Pons (tissue), 1 donor: ENCODE data around the gene GOLGA6B.
"Not testable (repeated sequence)": the region's sequence is repeated elsewhere in the genome, so short reads cannot be mapped to it uniquely, and the experiment has no call there.

Experiments
- DNase-seq: peaks from one replicate; pipeline ENCODE4 v3.0.0-alpha.2; 2016; ENCODE audit warnings: low spot score

Gene GOLGA6B

DNA sequence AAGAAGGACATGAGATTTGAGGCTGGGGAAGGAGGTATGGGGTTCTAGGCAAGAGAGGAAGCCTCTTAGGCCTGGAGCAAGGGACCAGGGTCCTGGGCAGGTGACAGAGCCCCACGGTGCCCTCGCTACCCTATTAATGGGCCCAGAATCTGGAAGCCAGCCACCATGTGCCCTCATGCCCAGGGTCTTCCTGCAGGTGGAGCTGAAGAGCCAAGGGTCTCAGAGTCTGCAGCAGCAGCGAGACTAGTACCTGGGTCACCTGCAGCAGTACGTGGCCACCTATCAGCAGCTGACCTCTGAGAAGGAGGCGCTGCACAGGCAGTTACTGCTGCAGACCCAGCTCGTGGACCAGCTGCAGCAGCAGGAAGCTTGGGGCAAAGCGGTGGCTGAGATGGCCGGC is 9.4 kb downstream of the GOLGA6B start:
- DNase-seq, result not testable (repeated sequence)

GRCh38 chr15:72665706-72666105 is 11.2 kb downstream of the GOLGA6B start:
- DNase-seq, result not testable (repeated sequence)

- DNase-seq, result not testable (repeated sequence)
Measured at GRCh38 chr15:72669803-72670202, 15.3 kb downstream of the GOLGA6B start.

DNA sequence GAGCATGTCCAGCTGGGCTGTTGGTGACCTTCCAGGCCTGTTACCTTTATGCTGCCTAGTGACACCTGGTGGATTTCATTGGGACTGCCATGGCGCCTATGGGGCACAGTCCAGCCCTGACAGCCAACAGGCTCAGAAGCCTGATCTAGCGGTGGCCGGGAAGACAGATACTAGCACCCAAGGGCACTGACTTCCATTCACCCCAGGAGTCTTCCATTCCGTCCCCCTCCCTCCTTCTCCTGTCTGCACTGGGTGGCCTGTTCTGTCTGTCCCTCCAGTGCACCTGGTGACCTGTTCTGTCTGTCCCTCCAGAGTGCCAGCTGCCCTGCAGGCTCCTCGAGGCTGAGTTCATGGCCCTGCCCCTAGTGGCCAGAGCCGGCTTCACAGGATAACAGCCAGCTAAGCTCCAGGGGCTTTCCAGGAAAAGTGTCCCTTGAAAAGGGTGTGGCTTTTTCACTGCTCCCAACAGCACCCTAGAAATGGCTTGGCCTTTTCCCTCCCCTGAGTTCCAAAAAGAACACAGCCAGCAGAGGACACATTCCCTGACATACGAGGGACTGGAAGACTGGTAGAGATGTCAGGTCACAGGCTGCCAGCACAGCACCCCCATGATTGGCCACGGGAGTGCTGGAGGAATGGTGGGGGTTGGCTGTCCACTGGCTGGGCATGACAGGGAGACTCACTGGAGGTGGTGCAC is 16.3 kb downstream of the GOLGA6B start:
- peak; percentile 73 for DNase-seq

GRCh38 chr15:72671525-72671924 is 17.0 kb downstream of the GOLGA6B start:
- no peak for DNase-seq

DNA sequence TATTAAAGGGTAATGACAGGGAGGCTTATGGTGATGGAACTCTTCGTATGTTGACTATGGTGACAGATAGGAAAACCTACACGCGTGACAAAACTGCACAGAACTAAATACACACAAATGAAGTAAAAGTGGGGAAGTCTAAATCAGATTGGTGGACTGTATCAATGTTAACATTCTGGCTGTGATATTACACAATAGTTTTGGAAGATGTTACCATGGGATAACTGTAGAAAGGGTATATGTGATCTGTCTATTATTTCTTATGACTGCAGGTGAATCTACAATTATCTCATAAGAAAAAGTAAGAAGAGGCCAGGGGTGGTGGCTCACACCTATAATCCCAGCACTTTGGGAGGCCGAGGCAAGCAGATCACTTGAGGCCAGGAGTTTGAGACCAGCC is 22.3 kb downstream of the GOLGA6B start:
- DNase-seq, result no peak

DNA sequence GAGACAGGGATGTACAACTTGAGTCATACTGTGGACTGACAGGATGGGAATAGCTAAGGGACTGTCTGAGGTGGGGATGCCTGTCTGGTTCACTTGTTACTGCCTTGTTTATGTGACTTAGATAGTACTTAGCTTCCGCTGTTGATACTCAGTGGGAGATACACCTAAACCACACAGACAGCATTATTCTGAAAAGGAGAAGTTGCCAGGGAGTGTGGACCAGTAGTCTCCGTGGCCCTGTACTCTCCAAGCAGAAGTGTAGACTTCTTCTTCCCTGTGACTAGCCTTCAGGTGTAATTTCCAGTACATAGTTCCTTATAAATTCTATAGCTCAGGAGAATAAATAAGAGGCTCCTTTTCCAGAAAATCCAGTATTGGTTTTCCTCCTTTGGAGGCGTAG is 26.4 kb downstream of the GOLGA6B start:
- no peak for DNase-seq

GRCh38 chr15:72682772-72683171 is 28.3 kb downstream of the GOLGA6B start:
- no peak for DNase-seq

- no peak for DNase-seq
Measured at GRCh38 chr15:72685301-72685924, 30.9 kb downstream of the GOLGA6B start.

DNA sequence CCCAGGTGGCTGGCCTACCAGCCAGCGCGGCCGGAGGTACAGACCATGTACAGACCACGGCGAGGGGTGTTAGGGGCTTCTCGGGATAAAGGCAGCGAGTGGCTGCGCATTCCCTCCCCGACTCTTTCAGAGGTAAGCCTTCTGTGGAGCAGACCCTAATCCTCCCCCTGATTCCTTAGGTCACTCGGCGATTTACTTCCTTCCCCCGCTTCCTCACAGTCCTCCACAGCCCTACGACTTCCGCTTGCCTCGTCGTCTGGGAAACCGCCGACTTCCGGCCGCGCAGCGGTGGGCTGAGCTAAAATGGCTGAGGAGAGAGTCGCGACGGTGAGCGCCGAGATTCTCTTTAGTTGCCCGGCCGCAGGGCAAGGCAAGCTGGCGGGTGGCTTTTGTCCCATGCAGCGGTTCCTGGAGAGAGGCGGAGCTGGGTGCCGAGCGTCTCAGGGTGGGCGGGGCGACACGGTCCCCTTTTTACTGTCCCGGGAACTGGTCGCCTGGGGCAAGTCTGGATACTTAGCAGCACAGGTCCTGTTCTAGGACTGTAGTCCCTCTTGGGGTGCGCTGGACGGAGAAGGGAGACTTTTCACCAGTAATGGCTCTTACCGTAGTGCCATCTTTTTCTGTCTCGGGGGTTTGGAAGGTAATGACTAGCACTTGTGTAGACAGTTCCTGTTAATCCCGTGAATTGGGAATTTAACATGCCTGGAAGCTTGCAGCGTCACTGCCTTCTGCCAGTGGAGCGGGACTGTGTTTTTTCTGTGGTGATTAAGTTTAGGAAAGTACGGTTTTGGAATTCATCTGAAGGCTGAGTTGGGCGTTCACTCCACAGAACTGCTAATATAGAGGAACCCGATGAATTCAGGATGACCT is 31.7 kb downstream of the GOLGA6B start, which contains the start of the genes BBS4 and HIGD2B:
BBS4 (plus strand) TSS at position 283 of the 870 bp plus-strand sequence; CDS start at position 304, 21 bp downstream.
HIGD2B (minus strand) TSS at position 258 of the 870 bp plus-strand sequence. CDS start 9,808 bp downstream, outside the sequence.
- peak; percentile 82 for DNase-seq

- DNase-seq, result no peak
Measured at GRCh38 chr15:72688697-72689096, 34.2 kb downstream of the GOLGA6B start.

DNA sequence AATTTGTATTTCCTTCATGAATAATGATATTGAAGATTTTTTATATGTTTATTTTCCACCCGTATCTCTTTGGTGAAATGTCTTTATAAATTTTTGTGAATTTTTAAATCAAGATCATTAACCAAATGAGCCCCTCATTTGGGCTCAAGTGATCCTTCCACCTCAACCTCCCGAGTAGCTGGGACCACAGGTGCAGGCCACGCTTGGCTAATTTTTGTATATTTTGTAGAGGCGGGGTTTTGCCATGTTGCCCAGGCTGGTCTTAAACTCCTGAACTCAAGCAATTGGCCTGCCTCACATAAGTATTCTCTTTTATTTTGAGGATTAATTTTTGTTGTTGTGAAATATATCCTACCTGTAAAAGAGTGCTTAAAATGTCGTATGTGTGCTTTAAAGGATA is 36.4 kb downstream of the GOLGA6B start:
- no peak for DNase-seq

DNA sequence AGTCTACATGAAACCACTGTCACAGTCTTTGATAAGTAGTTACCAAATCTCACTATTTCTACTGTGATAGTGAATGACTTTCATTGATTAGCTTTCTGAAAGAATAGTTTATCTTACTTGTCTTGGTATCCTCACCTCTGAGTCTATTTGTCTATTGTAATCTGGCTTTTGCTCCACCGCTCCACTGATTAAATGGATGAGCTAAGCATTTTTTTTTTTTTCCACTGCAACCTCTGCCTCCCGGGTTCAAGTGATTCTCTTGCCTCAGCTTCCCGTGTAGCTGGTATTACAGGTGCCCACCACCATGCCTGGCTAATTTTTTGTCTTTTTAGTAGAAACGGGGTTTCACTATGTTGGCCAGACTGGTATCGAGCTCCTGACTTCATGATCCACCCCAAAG is 44.4 kb downstream of the GOLGA6B start:
- DNase-seq, result no peak

GRCh38 chr15:72700076-72700475 is 45.6 kb downstream of the GOLGA6B start:
- no peak for DNase-seq

- DNase-seq, result no peak
Measured at GRCh38 chr15:72706266-72706665, 51.8 kb downstream of the GOLGA6B start.

GRCh38 chr15:72708551-72709303 is 54.2 kb downstream of the GOLGA6B start:
- DNase-seq, result not testable (repeated sequence)
